Suprapubic skin (tissue), 4 donors: Measurements from ENCODE around the gene LRP1B.

ENCODE experiments used
- CTCF ChIP-seq, 2 donors: fragments of 200-600 bp in 1 of 2; fragments of 450-650 bp in 1 of 2; sonication (generic) in 1 of 2; IDR thresholded peaks; one replicate each; pipeline ENCODE4 v1.5.1; 2016 to 2019; ENCODE audit warnings: antibody characterized with exemption in 2 of 2, mild to moderate bottlenecking in 1 of 2, moderate library complexity in 1 of 2
- POLR2A ChIP-seq, 2 donors: fragments of 450-650 bp; IDR thresholded peaks; one replicate each; pipeline ENCODE4 v1.6.1; 2017; ENCODE audit warnings: antibody characterized with exemption in 2 of 2, mild to moderate bottlenecking in 2 of 2, moderate library complexity in 2 of 2
- POLR2AphosphoS5 ChIP-seq, 3 donors: sonication (generic); formaldehyde crosslinking; IDR thresholded peaks; one replicate each; pipeline ENCODE4 v1.6.1; 2017; ENCODE audit warnings: antibody characterized with exemption in 3 of 3

- TF ChIP-seq CTCF (IDR thresholded peaks at IDR 0.05) (no peak), POLR2A (IDR thresholded peaks at IDR 0.05) (no peak), POLR2AphosphoS5 (IDR thresholded peaks at IDR 0.05) (no peak)
These were observed 69.1 kb downstream of the LRP1B start for GRCh38 chr2:142061733-142062132.
